KG1 (cell line): Measurements from ENCODE around the gene FIS1.
A peak's percentile ranks its signal among the peaks of the same experiment; 100 is the strongest.

Experiments used
- DNase-seq: peaks from one replicate; lab custom pipeline; 2025; lab: John Stamatoyannopoulos, UW

The FIS1 gene

DNA sequence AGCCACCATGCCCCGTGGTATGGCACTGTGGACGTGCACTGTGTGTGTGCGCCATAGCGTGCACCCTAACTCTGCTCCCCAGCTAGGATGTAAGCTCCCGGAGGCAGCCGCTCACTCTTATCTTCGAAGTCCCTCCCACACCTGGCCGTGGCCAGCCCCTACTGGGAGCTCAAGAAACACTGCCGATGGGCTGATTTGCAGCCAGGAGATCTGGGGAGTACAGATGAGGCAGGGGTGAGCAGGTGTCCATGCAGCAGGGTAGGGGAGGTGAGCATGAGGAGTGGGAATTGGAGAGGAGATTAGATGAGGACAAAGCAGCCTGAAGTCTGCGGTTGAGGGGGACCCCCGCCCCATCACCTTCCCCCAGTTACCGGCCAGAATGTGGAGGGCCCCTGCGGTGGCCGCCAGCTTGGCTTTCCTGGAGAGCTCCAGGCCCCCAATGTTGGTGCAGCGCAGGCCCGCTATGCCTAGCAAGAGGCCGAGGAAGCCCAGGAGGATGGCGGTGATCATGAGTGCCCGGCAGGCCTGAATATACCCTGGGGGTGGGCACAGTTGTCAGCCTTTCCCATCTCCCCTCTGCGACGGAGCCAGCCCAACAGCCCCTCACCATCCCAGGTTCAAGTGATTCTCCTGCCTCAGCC lies 10.9 kb downstream of the FIS1 start:
- no peak for DNase-seq

DNA sequence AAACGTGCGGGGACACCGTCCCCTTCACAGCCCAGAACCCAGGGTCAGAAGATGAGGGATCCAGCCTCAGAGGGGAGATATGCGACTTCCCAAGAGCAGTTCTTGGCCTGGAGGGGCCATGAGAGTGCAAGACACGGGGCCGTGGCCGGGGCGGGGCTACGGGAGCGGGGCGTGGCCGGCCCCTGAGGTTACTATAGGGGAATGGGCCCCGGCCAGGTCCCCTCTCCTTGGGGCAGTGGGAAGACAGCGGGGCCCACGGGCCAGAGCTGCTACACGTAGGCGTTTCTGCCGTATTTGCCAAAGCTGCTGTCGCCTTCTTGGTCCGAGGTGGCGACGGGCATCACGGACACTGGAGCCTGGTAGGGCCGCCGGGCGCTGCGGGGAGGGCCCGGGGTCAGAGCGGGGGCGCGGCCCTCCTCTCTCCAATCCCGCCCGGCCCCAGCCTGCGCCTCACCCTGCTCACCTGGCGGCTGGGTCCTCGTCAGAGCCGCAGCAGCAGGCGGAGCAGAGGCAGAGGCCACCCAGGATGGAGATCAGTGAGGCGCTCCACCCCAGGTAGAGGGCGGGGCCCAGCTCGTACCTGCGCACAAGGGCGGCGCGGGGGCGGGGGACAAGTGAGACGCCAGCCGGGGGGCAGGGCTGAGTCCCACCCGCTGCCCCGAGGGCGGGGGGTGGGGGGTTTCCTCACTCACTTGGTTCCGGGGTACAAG lies 12.6 kb downstream of the FIS1 start:
- no peak for DNase-seq

DNA sequence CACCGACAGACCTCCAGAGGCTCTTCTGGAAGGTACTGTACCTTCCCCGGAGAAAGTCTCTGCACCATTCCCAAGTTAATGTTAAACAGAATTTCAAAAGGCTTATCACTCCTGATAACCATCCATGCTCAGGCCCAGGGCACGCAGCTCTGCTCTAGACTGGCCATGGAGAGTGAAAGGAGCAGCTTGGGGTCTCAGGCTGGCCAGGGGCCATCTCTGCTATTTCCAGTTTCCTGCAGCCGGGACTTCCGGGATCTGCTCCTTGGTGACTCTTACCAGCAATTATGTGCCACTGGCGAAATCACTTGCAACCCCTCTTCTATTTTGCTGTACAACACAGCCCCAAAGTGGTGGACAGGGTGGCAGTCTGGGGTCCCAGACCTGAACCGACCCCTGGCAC lies 13.2 kb downstream of the FIS1 start:
- DNase-seq = no peak

DNA sequence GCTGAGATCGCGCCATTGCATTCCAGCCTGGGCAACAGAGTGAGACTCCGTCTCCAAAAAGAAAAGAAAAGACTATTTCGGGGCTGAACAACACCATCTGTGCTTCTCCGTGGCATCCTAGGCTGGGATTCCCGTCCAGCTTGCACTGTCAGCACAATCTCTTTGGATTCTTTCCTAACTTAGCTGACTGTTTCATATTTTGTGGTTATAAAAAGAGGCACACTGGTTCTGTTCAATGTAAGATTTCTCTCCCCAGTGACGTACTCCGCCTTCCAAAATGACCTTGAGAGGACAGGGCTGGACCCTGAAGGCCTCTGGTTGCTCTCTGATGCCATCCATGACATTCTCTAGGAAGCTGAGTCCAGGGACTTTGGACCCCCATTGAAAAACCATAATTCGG lies 18.2 kb downstream of the FIS1 start:
- no peak for DNase-seq

DNA sequence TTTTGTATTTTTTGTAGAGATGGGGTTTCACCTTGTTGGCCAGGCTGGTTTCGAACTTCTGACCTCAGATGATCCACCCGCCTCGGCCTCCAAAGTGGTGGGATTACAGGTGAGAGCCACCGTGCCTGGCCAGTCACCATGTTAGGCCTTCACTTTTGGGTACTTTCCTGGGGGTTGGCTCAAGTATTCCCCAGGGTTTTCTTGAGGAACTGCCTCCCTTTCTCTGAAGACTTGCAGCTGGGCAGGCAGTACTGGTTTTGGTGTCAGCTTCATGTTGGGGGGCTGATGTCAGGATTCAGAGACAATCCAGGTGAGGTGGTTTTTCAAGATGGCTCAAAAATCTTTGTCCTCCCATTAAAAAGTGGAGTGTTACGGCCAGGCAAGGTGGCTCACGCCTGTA lies 19.2 kb downstream of the FIS1 start:
- no peak for DNase-seq

DNA sequence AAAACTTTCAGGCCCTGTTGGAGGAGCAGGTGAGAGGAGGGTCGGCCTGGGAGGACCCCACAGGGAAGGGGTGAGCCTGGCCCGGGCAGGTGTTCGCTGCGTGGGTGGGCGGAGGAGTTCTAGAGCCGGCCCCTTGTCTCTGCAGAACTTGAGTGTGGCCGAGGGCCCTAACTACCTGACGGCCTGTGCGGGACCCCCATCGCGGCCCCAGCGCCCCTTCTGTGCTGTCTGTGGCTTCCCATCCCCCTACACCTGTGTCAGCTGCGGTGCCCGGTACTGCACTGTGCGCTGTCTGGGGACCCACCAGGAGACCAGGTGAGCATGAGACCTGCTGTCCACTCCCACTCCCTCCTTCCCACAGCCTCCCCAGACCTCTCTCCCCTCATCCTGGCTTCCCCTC lies 21.4 kb downstream of the FIS1 start:
- DNase-seq = no peak

DNA sequence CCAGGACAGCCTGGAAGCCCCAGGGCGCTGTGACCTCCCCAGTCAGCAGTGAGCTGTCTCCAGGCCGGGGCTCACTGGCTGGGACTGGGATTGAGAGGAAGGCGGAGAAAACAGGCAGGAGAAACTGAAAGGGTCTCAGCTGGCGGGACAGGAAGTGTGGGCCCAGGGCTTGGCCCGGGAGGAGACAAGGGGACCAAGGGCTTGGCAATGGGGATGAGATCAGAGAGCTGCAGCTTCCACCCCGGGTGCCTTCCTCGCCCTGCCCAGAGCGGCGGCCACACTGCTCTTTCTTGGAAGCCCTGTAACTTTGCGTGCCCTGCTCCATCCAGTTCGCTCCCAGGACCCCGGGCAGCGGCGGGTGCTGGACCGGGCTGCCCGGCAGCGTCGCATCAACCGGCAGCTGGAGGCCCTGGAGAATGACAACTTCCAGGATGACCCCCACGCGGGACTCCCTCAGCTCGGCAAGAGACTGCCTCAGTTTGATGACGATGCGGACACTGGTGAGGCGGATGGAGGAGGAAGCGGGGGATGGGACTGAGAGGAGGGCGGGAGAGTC lies 22.5 kb downstream of the FIS1 start:
- no peak for DNase-seq

DNA sequence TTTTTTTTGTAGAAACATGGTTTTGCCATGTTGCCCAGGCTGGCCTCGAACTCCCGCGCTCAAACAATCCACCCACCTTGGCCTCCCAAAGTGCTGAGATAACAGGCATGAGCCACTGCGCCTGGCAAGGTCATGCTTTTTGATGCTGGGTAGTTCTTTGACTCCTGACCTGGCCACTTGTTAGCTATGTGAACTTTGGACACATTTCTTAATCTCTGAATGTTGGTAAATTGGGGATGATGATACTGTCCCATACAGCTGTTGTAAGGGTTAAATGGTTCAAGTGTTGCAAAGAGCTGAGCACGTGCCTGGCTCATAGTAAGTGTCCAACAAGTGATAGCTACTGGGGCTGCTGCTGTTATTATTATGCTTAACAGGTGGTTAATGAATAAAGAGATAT lies 24.6 kb downstream of the FIS1 start:
- no peak for DNase-seq

DNA sequence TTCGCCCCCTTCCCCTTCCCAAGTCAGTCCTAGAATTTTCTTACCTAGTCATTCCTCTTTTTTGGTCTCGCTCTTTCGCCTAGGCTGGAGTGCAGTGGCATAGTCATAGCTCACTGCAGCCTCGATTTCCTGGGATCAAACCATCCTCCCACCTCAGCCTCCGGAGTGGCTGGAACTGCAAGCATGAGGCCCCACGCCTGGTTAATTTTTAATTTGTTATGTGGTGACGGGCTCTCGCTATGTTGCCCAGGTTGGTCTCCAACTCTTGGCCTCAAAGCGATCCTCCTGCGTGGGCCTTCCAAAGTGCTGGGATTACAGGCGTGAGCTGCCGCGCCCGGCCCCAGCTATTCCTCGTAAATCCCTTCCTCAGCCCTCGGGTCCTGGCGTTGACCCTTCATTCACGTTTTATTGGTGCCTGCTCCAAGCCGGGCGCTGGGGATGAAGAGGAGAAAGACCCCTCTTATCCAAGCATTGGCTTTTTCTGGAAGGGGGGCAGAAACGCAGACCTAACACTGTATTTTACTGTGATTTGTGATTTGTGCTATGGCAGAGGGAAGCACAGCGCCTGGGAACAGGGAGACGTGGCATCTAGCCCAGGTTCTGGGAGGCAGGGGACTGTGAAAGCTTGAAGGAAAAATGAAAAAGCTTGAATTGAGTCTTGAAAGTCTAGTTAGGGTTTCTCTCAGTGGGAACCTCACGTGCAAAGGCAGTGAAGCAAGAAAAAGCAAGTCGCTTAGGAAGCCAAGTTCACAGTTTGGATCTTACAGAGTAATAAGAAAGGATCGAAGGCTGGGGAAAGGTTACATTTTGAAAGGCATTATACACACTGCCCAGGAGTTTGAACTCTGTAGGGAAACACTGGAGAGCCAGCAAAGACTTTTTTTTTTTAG lies 26.4 kb downstream of the FIS1 start:
- DNase-seq = no peak

DNA sequence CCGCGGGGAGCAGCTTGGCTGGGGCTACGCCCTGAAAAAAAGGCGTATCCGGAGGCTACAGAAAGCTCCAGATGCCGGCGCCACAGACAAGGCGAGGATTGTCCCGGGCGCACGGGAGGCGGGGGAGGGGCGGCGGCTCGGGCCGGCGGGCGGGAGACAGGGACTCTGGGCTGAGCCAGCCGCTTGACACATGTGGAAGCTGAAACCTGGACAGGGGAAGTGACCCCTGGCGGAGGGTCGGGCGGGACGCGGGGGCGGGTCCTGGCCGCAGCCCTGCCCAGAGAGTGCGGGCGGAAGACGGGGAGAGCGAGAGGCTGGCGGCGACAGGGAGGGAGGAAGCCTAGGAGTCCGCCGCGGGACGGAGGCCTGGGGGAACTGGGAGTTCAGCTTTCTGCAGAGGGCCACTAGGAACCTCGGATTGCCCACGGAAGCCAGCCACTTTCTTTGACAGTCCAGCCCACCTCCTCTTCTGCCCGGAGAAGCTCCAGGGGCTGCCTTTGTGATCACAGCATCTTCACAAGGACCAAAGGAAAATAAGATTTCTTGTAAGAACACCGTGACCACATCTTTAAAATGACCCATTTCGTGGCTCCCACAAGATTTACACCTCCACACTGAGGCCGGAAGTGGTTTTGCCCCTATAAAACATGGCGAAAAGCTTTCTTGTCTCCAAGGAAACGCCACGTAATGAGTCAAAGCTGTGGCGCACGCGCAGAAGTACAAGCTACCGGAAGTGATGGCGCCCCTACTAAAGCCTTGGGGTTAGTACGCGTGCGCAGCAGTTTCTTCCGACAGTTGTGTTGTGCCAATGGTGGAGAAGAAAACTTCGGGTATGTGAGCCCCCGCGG lies 27.3 kb downstream of the FIS1 start, which contains the start of the genes PLOD3 and ZNHIT1:
PLOD3 (minus strand) TSS at position 194 of the 848 bp plus-strand sequence. CDS start 307 bp downstream, outside the sequence.
ZNHIT1 (plus strand) TSS at position 778 of the 848 bp plus-strand sequence; CDS start at position 809, 31 bp downstream.
- DNase-seq = peak; percentile 78

DNA sequence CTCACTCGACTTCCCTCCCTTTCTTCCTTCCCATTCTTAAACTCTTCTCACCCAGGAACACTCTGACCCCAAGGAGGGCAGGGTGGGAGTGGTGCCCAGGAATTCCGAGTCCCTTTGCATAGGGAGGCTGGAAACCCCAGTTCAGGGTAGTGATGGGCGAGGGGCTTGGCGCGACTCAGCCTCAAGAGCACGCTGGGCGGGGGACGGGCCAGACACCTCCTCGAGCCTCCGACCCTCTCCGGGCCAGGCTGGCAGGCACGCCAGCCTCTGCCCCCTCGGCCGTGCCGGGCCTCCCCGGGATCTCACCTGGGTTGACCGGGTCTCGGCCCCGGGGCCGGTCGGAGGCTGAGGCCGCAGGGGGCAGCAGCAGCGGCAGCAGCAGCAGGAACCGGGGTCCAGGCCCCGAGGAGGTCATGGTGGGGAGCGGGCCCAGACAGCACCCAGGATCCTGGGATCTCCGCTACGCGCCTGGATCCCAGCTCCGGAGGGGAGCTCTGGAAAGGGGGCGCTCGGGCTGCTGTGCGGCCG lies 28.0 kb downstream of the FIS1 start:
- no peak for DNase-seq

DNA sequence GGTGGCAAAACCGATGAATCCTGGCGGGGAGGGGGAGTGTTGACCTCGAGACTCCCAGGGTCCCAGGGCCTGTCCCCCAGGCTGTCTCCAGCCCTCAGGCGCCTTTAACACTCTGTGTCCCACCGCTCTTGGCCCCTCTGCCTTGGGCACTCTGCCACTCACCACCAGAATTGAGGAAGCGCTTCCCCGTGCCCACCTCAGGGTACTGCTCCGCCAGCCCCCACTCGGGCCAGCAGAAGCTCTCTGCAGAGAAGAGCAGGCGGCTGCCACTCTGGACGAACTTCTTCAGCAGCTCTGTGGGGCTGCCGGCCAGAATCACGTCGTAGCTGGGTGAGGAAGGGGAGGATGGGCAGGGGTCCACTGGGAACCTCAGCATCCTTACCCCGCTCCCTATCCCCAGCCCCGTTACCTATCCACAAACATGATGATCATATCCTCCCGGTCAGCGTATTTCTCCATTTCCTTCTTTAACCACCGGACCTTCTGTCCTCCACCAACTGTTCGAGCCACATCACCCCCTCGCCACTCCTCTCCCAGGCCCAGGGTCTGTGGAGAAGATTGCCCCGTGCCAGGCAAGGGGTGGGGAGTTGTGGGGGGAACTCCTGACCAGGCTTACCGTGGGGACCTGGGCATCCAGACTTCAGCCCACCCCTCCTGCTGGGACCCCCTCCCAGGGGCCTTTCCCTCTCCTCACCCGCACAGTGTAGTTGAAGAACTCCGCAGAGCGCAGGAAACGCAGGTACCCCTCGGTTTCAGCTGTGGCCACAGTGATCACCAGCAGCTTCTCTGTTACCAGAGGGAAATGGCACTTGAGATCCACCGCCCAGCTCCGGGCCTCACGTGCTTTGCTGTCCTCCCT lies 28.7 kb downstream of the FIS1 start:
- no peak for DNase-seq

DNA sequence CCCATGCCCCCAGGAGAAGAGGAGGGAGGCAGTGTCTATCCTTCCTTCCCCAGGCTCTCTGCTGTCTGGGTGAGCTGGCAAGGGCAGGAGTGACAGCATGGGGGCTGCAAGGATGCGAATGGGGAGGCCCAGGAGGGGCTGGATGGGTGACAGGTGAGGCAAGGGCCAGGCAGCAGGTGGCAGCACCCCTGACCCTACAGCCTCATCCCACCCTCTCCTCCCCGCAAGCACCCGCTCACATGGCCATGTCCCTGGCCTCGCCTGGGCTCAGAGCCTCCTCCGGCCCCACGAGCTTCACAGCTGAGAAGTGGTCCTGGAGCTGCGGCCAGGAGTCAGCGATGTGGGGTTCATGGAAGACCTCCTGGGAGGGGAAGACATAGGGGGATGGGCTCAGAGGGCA lies 32.9 kb downstream of the FIS1 start:
- DNase-seq = no peak

DNA sequence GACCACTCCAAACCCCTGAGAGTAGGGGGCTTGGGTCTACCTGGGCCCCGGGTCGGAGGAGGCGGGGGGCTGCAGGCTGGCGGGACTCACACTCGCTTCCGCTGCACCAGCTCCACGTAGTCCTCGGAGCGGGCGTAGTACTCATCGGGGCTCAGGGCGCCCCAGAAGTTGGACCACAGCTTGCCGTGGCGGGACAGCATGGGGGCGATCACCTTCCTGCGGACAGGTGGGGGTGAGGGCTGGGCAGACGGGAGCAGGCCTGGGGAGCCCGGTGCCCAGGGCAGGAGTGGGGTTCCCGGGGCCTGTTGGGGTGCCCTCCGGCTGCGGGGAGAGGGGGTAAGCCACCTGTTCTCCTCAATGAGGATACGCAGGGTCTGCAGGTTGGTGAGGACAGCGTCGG lies 33.4 kb downstream of the FIS1 start:
- DNase-seq = no peak

DNA sequence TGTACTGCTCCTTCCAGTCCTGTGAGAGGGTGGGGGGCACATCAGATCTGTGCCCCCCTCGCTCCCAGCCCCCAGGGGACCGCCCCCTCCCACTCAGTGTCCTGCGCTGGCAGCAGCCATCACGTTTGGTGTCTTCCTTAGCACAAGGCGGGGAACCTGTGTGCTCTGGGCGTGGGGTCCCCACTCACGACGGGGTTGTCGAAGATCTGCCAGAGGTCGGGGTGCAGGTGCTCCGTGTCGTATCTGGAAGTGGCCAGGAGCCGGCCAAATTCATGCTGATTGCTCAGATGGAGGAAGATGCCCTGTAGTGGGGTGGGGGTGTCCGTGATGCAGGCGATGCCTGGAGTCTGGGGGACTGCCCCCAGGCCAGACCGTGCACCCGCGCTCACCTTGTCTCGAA lies 34.7 kb downstream of the FIS1 start:
- DNase-seq = no peak

DNA sequence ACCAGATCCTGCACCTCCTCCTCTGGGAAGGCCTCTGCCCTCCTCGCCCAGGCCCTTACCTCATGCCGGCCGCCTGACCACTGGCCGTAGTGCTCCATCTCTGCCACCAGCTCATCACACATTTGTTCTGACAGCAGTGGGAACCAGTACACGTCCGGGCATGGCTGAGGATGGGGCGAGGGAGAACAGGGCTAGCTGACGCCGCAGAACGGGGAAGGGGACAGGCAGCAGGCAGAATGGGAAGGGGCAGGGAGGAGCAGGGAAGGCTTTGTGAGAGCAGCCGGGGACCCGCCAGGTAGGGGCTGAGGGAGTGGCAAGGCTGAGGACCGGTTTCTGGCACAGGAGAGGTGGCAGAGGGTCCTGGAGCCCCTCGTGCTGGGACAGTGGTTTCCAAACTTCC lies 36.1 kb downstream of the FIS1 start:
- DNase-seq = no peak

DNA sequence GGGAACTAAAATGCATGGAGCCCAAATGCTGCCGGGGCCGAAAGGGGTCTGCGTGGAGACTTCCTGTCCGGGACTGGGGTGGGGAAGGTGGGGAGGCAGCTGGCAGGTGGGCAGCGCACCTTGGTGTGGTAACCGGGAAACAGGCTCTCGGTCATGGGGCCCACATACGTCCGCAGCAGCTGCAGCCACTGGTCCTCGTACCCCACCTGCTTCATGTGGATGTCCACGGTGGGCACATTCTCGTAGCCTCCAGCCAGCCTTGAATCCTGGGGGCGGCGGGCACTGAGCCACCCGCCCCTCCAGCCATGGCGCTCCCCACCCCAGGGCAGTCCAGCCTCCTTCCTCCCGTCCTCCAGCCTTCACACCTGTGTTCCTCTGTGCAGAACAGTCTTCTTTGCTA lies 37.4 kb downstream of the FIS1 start:
- no peak for DNase-seq

DNA sequence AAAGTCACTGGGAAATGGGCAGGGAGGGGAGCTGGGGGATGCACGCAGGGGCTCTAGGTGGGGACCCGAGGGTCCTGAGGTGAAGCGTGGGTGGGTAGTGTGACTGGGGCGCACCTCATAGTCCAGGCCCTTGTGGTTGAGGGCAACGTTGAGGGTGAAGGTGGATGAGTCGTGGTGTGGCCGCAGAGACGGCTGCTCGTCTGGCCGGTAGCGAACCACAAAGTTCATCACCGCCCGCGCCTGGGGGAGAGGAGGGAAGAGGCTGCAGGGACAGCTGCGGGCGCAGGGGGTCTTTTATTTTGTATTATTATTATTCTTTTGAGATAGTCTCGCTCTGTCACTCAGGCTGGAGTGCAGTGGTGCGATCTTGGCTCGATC lies 38.2 kb downstream of the FIS1 start:
- no peak for DNase-seq

DNA sequence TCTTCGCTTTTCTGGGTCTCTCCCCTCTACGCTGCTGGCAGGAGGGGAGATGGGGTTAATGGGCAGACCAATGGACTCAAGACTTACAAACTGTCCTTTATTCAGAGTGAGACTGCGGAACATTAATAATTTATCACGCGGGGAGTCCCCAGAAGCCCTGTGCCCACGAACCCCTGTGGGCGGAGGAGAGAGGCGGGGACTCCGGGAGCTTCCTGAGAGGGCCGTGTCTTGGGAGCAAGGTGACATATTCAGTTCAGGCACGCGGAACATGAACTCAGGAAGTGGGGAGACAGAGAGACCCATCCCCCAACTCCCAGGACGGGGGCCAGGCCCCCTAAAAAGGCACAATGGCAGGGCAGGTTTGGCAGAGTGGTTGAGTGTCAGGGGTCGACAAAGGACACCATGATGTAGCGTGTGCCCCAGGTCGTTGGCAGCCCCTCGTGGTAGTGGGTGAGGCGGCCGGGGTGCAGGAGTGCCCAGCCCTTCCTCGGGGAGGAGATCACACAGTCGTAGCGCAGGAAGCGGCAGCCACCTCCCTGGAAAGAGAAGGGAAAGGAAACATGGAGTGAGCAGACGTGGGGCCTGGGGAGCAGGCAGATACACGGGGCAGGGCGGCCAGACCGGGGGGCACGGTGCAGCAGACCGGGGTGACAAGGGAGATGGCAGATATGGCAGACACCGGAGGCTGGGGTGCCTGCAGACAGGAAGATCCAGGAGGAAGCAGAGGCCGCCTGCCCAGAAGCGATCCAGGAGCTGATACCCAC lies 38.8 kb downstream of the FIS1 start:
- DNase-seq = no peak
